ENCODE data around the gene TESK2.

DNA sequence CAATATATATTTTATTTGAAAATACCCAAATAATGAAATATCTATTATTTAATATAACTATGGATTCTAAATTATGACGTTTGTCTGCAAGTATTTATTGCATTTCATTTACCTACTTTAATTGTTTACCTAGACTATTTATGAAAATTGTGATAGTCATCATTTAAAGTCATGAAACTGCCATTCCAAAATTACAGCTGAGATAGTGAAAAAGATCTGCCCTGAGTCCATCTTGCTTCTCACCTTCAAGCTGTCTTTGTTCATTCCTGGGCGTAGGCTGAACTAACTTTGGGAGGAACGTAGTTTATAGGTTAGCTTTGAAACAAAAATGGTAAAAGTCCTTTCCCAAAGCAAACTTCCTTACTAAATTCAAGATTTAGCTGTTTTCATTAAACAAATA is 176.7 kb downstream of the TESK2 start:
- TF ChIP-seq POLR2A (IDR thresholded peaks at IDR 0.05) (no peak), POLR2AphosphoS5 (IDR thresholded peaks at IDR 0.05) (no peak)
- TF ChIP-seq, protein P1, sequence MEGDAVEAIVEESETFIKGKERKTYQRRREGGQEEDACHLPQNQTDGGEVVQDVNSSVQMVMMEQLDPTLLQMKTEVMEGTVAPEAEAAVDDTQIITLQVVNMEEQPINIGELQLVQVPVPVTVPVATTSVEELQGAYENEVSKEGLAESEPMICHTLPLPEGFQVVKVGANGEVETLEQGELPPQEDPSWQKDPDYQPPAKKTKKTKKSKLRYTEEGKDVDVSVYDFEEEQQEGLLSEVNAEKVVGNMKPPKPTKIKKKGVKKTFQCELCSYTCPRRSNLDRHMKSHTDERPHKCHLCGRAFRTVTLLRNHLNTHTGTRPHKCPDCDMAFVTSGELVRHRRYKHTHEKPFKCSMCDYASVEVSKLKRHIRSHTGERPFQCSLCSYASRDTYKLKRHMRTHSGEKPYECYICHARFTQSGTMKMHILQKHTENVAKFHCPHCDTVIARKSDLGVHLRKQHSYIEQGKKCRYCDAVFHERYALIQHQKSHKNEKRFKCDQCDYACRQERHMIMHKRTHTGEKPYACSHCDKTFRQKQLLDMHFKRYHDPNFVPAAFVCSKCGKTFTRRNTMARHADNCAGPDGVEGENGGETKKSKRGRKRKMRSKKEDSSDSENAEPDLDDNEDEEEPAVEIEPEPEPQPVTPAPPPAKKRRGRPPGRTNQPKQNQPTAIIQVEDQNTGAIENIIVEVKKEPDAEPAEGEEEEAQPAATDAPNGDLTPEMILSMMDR (IDR thresholded peaks at IDR 0.05): no peak

Data from suprapubic skin (tissue), 4 donors.